Activated CD8-positive, alpha-beta memory T cell treated with anti-CD3 and anti-CD28 coated beads, Interleukin-2, amount 50 U/mL, for 1 hour (primary cell): ENCODE measurements around the gene EPN1.

Source experiments
- DNase-seq: peaks from one replicate; pipeline ENCODE4 v3.0.0-alpha.2; 2020; ENCODE audit errors: extremely low read depth

The EPN1 gene

DNA sequence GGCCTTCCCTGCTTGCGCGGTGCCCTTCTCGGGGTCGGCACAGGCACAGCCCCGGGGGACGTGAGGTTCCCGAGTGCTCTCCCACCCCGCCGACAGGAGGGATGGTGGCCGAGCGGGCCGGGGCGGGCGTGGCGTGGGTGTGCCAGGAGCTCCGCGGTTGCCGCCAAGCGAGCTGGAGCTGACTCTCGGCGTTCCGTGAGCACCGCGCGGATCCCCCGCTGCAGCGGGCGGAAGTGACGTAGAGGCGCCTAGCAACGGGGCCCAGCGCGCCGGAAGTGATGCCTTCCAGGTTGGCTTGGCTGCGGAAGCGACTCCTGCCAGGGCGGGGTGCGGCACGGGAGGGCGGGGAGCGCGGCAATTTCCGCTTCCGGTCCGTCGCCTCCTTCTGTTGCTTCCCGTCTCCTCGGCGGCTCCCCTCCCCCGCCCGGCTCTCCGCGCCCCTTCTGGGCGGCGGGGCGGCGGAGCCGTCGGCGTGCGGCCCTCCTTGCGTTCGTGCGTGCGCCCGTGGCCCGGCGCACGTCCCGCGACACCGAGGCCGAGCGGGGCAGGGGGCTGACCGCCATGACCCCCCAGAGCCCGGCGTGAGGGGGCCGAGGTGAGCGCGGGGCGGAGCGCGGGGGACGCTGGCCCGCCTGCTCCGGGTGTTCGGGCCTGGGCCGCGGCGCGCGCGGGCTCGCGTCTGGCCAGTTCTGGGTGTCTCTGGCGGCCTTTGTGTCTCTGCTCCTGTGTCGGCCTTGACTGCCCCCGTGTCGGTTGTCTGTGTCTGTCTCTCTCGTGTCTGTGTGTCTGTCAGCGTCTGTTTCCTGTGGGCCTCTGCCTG, at the start of gene EPN1:
EPN1 (plus strand) TSS at position 386 of the 820 bp plus-strand sequence. CDS start 3,402 bp downstream, outside the sequence.
- peak; percentile 92 for DNase-seq

DNA sequence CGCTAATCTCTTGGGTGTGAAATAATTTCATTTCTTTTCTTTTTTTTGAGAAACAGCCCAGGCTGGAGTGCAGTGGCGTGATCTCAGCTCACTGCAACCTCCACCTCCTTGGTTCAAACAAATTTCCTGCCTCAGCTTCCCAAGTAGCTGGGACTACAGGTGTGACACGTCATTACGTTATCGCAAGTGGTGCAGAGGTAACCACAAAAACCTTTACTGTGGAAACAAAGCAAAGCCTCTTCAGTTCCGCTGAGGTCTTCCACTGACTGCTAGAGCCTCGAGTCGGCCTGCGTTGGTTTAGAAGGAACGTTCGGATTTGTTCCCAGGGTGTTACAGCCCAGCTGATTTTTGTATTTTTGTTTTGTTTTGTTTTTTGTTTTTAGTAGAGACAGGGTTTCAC, 48.7 kb upstream of the EPN1 start:
- DNase-seq = no peak

DNA sequence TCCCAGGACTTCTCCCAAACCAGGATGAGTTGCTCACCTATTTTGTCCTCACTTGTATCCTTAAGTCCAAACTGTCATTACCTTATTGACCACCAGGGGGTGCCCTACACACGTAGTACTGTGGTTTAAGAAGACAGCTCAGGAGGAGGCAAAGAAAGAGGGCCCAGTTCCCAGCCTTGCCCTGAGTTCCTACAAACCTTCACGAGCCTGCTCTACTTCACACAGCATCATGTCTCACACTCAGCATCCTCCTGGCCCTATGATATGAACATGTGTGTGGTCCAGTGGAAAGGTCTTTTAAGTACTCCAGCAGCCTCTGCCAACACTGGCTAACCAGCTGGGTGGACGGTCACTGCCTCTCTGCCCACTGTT, 42.6 kb upstream of the EPN1 start:
- peak; percentile 82 for DNase-seq

DNA sequence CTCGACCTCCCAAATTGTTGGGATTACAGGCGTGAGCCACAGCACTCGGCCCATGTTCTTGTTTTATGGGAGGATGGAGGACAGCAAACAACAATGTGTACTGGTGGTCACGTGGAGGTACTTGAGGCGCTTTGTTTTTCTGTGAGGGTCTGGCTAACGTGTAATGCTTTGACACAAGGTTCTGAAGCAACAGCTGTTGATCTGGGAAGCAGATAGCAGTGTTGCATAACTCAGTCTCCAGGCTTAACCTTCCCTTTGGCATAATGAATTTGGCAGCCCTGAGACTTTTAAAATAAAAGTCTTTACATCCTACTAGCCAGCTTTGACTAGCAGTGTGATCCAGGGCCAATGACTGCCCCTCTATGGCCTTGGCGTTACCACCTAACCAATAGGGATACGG, 41.2 kb upstream of the EPN1 start:
- DNase-seq = no peak

DNA sequence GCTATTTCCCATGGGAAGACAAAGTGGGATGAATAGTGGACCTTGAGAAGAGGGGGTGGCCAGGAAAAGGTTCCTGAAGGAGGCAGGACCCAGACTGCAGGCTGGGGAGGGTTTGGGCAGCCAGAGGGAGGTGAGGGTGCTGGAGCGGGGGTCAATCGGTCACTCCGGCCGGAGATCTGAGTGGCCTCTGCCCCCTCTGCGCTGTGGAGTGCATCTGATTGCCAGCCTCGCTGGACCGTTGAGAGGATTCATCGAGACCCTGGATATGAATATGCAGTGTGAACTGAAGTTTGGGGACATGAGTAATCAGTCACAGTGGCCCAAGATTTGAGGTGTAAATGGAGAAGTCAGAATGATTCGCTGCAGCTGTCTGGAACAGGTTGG, 39.7 kb upstream of the EPN1 start:
- DNase-seq = no peak

DNA sequence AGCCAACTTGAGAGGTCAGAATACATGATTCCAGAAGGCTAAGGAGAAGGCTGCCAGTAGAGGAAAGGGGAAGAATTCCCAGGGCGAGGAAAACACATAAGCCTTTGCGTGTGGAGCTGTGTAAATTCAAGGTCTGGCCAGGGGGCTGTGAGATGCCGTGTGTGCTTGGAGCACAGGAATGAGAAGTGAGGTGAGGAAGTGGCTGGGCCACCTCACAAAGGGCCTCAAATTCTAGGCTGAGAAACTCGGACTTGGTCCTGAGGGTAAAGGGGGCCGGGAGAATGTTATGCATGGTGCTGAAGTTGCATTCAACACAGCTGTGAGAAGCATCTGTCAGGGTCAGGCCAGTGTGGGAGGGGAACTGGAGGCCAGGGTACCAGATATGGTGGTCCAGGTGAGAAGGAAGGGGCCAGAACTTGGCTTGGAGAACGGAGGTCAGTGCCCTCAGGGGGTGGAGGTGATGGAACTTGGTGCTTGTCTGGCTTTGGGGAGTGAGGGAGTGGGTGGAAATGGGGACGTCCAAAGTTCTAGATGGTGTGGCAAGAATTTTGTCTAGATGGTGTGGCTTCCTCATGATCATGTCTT, 39.1 kb upstream of the EPN1 start:
- DNase-seq = no peak

DNA sequence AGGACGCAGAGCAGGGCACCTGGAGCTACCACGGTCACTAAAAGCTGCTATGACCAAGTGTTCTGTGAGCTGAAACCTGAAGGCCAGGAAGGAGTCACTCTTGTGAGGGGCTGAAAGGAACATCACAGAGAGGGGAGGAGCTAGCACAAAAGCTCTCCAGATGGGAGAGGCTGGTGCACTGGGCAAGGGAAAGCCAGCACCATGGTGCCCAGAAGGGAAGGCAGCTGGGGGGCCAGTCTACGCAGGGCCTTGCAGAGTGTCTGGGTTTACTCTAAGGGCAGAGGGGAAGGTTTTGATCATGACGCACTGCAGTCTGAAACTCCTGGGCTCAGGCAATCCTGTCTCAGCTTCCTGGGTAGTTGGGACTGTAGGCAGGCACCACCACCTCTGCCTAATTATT, 38.3 kb upstream of the EPN1 start:
- DNase-seq = no peak

DNA sequence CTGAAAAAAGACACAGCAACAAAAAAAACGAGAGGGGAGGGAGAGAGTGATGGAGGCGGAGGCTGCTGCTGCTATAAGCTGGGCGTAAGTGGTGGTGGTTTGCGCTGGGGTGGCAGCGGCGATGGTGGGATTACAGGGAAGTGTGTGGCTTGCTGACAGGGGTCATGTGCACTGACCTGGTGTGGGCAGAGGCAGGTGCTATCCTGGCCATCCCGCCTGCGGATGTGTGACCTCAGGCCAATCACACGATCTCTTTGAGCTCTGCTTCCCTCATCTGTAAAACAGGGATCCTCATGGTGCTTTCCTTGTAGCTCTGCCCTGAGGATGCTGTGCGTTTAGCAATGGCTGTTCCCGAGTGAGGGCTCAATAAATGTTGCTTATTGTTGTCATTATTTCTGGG, 37.5 kb upstream of the EPN1 start:
- DNase-seq = no peak

DNA sequence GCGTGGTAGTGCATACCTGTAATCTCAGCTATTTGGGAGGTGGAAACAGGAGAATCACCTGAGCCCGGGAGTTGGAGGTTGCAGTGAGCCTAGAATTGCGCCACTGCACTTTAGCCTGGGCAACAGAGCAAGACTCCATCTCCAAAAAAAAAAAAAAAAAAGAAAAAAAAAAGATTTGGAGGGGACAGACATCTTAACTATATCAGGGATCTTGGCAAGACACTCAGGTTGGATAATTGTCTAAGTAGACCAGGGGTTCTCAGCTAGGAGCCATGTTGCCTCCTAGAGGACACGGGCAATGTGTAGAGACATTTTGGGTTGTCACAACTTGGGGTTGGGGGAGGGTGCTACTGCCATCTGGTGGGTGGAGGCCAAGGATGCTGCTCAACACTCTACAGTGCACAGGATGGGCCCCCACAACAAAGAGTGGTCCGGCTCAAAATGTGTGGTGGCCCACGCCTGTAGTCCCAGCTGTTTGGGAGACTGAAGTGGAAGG, 36.1 kb upstream of the EPN1 start:
- DNase-seq = no peak

DNA sequence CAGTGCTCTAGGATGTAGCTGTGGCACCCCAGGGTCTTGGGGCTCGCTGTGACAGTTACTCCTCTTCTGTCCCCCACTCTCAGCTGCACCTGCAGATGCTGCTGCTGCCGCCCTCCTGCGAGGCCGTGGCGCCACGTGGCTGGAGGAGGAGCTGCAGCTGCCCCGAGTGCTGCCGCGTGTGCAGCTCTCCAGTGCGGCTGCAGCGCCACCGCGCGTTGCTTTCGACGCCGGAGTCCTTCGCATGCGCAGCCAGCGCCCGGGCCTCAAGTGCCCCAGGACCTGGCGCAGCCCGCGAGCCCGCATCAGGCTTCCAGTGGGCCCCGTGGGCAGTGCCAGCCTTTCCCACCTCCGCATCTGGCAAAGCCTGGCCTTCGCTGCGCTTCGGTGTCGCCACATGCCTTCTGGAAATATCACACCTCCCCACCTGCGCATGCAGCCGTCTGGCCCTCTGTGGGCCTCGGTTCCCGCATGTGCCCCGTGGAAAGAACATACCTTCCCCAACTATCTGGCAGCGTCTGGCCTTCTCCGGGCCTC, 34.9 kb upstream of the EPN1 start:
- DNase-seq = no peak

DNA sequence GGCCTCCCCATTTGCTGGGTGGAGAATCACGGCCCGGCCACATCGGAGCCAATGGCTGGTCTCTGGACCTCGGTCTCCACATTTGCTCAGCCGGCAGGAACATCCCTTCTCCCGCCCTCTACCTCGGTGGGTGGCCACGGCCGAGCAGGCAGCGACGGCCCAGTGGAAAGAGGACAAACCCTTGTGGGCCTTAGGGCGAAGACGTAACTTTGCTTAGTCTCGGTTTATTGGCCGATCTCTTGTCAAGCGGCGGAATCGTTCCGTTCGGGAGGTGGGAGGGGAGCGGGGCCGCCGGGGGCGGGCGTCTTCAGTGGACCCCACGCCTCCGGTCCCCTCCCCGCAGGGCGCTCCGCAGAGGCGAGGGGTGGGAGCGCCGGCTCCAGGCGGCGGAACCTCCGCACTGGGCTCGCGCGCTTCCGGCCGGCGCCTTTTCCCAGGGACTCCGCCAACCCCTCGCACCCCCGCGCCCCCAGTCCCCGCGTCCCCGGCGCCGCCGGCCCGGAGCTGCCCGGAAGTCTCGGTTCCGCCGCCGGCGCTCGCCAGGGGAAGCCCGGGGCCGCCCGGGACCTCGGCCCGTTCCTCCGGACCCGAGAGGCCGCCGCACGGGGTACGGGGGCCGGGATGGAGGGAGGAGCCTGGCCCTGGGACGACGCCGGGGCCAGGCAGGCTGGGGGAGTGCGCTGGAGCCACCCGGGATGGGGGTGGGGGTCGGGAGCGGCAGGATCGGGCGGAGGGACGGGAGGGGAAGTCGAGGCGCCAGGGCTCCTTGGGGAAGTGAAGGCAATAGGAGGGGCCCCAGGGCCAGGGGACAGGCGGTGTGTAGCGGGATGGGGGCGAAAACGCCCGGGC, 34.2 kb upstream of the EPN1 start, which contains the start of gene ZNF580:
ZNF580 (plus strand) TSS at position 426 of the 849 bp plus-strand sequence. CDS start 1,507 bp downstream, outside the sequence.
- no peak for DNase-seq

DNA sequence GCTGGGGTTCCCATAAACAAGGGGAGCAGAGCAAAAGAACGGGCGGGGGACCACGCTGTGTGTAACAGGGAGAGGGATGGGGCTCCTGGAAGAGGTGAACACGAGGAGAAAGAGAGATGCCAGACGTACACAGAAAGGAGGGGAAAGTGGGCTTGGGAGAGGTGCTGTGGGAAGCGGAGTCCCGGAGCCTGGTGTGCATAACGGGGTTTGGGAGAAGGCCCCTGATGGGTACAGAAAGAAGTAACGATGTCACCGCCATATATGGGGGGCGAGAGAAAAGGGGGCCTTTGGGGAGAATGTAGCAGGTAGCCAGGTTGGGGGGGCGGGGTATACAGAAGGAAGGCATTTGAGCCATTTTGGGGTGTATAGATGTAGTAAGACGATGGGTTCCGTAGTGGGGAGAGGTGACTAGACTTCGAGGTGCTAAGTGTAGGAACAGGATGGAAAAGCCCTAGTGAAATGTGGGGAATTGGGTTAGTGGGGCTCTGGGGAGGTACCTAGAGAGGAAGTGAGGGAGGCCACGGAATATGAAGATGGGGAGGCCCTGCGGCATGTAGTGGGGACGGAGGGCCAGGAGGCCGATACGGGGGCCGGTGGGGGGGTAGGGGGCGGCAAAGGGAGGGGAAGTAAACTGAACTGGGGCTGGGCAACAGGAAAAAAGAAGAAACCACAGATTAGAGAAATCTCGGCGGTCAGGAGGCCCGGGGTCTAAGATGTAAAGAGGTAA, 33.4 kb upstream of the EPN1 start:
- DNase-seq = no peak

DNA sequence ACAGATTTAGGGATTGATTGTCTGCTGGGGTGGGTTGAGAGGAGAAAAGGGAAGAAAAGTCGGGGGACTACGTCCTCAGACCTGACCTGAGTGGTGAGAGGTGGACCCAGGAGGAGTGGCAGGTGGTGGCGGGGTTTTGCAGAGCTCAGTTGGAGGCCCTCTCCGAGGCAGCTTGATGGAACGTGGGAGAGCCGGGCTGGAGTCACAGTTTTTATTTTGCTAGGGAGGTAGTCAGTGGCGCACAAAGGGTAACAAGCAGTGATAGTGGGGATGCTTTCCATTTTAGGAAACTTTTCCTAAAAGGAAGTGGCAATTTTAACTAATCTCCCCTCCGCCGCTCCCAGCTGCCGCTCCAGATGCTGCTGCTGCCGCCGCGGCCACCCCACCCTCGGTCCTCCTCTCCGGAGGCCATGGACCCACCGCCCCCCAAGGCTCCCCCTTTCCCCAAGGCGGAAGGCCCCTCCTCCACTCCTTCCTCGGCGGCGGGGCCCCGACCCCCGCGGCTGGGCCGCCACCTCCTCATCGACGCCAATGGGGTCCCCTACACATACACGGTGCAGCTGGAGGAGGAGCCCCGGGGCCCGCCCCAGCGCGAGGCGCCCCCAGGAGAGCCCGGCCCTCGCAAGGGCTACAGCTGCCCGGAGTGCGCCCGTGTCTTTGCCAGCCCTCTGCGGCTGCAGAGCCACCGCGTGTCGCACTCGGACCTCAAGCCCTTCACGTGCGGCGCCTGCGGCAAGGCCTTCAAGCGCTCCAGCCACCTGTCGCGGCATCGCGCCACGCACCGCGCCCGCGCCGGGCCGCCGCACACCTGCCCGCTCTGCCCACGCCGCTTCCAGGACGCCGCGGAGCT, 32.6 kb upstream of the EPN1 start:
- DNase-seq = no peak

DNA sequence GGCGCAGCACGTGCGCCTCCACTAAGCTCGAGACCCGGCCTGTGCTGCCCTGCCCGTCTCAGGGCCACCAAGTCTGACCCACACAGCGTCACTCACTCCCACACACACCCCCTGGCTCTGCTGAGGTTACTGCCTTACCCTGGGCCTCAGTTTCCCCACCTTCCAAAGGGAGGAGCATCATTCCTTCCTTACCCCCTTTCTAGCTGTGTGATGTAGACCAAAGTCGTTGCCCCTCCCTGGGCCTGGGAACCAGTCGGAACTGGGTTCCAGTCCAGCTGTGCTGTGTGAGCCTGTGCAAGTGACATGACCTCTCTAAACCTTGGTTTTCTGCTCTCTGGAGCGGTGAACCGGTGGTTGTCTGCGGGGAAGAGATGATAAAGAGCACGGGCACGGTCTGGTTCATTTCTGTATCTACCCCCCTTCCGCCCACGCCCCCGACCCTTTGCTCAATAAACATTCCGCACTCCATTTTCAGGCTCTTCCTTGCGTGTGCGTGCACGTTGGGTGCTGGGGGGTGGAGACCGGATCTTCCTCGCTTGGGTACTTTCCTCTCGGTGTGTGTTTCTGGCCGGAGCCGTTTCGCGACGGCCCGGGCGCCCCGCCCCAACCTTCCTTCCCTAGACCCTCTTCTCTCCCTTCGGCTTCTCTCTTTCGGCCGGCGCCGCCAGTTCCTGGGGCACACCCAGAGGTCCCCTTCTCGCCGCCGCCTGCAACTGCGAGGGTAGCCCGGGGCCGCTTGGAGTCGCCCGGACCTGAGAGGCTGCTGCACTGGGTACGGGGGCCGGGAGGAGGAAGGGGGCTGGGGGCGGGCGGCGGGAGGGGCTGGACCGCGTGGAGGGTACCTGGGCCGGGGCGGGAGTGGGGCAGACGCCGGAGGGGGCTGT, 31.8 kb upstream of the EPN1 start, which contains the start of gene ZNF581:
ZNF581 (plus strand) TSS at position 647 of the 884 bp plus-strand sequence. CDS start 923 bp downstream, outside the sequence.
- DNase-seq = no peak

DNA sequence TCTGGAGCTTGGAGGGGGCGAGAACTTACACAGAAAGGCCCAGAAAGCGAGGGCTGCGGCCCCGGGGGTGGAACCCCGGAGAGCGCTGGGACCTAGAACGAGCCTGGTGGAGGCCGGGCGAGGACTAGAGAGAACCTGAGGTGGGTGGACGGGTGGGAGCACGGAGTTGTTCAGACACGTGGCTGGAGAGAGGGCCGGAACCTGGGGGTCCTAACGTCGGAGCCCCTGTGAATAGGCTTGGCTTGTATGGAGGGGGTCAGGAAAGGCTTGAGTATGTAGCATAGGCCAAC, 31.2 kb upstream of the EPN1 start:
- DNase-seq = no peak

DNA sequence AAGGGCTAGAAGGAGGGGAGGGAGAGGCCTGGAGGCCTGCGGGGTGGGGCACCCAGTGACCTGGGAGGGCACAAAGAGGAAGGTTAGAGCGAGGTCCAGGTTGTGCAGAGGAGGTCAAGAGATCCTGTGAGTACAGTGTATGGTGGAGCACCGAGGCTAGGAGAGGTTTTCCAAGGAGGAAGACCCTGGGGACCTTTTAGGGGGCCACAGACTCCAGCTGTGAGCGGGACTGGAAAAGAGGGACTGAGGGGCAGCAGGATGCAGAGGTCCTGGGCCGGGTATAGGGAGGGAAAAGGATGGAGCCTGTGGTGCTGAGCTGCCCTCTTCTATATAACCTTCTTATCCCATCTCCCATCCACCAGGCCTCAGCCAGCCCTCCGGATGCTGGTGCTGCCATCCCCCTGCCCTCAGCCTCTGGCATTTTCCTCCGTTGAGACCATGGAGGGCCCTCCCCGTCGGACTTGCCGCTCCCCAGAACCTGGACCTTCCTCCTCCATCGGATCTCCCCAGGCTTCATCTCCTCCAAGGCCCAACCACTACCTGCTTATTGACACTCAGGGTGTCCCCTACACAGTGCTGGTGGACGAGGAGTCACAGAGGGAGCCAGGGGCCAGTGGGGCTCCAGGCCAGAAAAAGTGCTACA, 30.7 kb upstream of the EPN1 start:
- DNase-seq = no peak

DNA sequence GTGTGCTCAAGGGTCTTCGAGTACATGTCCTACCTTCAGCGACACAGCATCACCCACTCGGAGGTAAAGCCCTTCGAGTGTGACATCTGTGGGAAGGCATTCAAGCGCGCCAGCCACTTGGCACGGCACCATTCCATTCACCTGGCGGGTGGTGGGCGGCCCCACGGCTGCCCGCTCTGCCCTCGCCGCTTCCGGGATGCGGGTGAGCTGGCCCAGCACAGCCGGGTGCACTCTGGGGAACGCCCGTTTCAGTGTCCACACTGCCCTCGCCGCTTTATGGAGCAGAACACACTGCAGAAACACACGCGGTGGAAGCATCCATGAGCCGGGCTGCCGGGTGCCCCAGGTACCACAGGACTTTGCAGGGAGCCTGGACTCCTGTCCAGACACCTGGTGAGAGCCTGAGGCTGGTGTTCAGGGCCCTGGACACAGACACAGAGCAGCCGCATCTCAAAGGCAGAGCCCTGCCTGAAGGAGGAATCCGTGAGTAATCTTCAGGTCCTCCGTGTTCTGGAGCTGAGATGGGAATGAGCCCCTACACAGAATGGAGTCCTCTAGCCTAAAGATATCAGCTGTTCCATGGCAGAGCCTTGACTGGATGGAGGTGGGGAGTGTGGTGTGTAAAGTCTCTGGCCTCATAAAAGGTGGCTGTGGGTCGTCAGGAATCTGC, 30.0 kb upstream of the EPN1 start:
- no peak for DNase-seq

DNA sequence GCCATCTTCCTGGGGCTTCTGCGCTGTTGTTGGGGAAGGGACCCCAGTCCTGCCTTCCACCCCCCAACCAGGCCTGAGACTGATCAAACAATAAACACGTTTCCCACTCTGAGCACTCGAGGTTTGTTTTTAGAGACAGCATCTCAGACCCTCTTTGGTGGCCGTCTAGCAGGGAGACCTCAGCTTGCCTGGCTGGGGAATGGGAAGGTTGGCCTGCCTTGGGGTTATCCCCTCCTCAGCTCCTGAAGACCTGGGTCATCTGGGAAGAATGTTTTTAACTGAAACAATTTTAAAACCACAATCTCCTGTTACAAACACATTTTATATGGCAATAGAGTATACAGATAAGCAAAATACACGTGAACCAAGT, 29.5 kb upstream of the EPN1 start:
- DNase-seq = no peak
